Colonic mucosa (tissue), 4 donors: ENCODE data around the gene AP1B1. TPM values are rescaled to one million over a fixed set of nuclear protein-coding genes. Genes with fewer than 3 reads are reported as not detected.
"Not testable (repeated sequence)": the region's sequence is repeated elsewhere in the genome, so short reads cannot be mapped to it uniquely, and the experiment has no call there.

ENCODE experiments used
- DNase-seq: peaks from one replicate; pipeline ENCODE4 v3.0.0-alpha.2; 2020
- H3K27ac ChIP-seq: fragments of 200-600 bp; one replicate; pipeline ENCODE4 v1.8.0; 2021
- H3K27me3 ChIP-seq: fragments of 200-600 bp; one replicate; pipeline ENCODE4 v1.8.0; 2021
- H3K36me3 ChIP-seq: fragments of 200-600 bp; one replicate; pipeline ENCODE4 v1.8.0; 2021
- H3K4me1 ChIP-seq: fragments of 200-600 bp; one replicate; pipeline ENCODE4 v1.8.0; 2021; ENCODE audit warnings: mild to moderate bottlenecking
- H3K4me3 ChIP-seq: fragments of 200-600 bp; one replicate; pipeline ENCODE4 v1.8.0; 2021
- H3K9ac ChIP-seq, 2 donors: one replicate each; pipeline ENCODE4 v1.7.0; 2013; ENCODE audit warnings: control low read depth in 2 of 2, low read depth in 2 of 2, low read length in 2 of 2
- H3K9me3 ChIP-seq: fragments of 200-600 bp; one replicate; pipeline ENCODE4 v1.8.0; 2021
- intact Hi-C: fragments of 100-400 bp; cut with DNase I; formaldehyde crosslinking; loops from one replicate; pipeline ENCODE4 v1.14.1; 2022
- total RNA-seq, 2 donors: library from RNA; stranded (reverse); fragmentation: NEBNext Ultra II Directional in 1 of 2; extraction: Animal tissue kit (Norgen Biotek cat#: 25700) in 1 of 2; gene quantifications; one replicate each; pipeline ENCODE4 v1.2.1, GENCODE V29; 2021
- TF ChIP-seq, protein P1 (sequence below): fragments of 200-600 bp; IDR thresholded peaks from one replicate; pipeline ENCODE4 v1.8.0; 2022; ENCODE audit warnings: antibody characterized with exemption, mild to moderate bottlenecking
- donor health status: healthy.
- donor health status: DM: no; HTN: no; CAD: no.
- donor health status: DM: no; HTN: no; CAD: no.

The AP1B1 gene
- total RNA-seq, 2 donors from 2014 or later, result 90.4 to 120 TPM

DNA sequence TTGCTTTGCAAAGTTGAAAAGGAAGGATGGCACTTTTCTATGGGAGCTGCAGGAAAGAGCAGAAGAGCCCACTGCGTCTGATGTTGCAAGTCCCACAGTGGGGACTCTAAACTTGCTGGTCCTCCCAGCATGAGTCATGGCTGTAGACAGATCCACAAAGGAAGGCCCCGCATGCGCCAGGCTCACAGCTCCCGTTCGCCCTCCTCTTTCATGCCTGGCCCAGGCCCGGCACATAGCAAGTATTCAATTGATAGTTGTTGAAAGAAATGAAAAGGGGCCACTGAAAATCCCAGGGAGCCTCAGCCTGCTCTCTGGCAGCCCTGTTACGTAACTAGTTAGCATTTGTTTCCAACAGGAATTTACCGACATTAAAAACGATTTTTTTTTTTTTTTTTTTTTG is 18.9 kb downstream of the AP1B1 start:
- Histone ChIP-seq H3K4me3 (no peak overlapping the region), H3K4me1 (no peaks in the 10 kb centered on the region), H3K36me3 (peaks cover 6% of the 10 kb centered on the region), H3K9ac (no peak overlapping the region), H3K27me3 (no peaks in the 10 kb centered on the region), H3K9me3 (no peaks in the 10 kb centered on the region), H3K27ac (no peak overlapping the region)
- TF ChIP-seq, protein P1, sequence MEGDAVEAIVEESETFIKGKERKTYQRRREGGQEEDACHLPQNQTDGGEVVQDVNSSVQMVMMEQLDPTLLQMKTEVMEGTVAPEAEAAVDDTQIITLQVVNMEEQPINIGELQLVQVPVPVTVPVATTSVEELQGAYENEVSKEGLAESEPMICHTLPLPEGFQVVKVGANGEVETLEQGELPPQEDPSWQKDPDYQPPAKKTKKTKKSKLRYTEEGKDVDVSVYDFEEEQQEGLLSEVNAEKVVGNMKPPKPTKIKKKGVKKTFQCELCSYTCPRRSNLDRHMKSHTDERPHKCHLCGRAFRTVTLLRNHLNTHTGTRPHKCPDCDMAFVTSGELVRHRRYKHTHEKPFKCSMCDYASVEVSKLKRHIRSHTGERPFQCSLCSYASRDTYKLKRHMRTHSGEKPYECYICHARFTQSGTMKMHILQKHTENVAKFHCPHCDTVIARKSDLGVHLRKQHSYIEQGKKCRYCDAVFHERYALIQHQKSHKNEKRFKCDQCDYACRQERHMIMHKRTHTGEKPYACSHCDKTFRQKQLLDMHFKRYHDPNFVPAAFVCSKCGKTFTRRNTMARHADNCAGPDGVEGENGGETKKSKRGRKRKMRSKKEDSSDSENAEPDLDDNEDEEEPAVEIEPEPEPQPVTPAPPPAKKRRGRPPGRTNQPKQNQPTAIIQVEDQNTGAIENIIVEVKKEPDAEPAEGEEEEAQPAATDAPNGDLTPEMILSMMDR, result no peak
- no peak for DNase-seq
- intact Hi-C loops, result no loop called here

DNA sequence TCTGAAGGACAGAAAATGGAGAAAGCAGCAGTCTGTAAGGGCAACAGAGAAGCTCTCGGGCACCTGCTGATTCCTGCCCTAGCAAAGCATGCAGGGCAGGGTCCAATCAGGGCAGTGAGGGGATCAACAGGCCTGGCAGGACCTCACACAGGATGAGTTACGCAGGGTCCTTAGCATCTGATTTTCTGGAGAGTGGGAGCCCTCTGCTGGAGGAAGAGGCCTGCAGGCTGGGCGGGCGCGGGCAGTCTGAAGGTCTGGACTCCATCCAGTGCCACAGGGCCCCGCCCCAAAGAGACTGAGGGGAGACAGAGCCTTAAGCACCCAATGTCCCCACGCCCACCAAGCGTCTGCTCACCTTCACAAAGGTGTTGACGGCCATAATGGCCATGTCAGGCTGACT is 28.9 kb downstream of the AP1B1 start:
- TF ChIP-seq, protein P1, result peak; percentile 40
- Histone ChIP-seq H3K9me3 (no peaks in the 10 kb centered on the region), H3K4me1 (no peaks in the 10 kb centered on the region), H3K27me3 (no peaks in the 10 kb centered on the region), H3K4me3 (no peak overlapping the region), H3K36me3 (peaks cover 34% of the 10 kb centered on the region), H3K27ac (no peak overlapping the region), H3K9ac (no peak overlapping the region)
- peak; percentile 59 for DNase-seq
- intact Hi-C loops, result no loop called here

- DNase-seq, H3K4me1 ChIP-seq, H3K4me3 ChIP-seq, H3K9me3 ChIP-seq, H3K9ac ChIP-seq, H3K27me3 ChIP-seq, H3K27ac ChIP-seq, intact Hi-C loops: not testable (repeated sequence)
- peaks cover 34% of the 10 kb centered on the region for H3K36me3 ChIP-seq
These were observed 31.0 kb downstream of the AP1B1 start for GRCh38 chr22:29357193-29357890.

GRCh38 chr22:29353860-29354259 is 34.5 kb downstream of the AP1B1 start:
- peaks cover 28% of the 10 kb centered on the region for H3K36me3 ChIP-seq
- H3K27me3 ChIP-seq, result no peaks in the 10 kb centered on the region
- no peak for DNase-seq
- H3K4me3 ChIP-seq, result no peak overlapping the region
- H3K27ac ChIP-seq, result no peak overlapping the region
- TF ChIP-seq, protein P1, result no peak
- H3K9me3 ChIP-seq, result no peaks in the 10 kb centered on the region
- intact Hi-C loops, result no loop called here
- no peak overlapping the region for H3K9ac ChIP-seq
- H3K4me1 ChIP-seq, result no peaks in the 10 kb centered on the region

DNA sequence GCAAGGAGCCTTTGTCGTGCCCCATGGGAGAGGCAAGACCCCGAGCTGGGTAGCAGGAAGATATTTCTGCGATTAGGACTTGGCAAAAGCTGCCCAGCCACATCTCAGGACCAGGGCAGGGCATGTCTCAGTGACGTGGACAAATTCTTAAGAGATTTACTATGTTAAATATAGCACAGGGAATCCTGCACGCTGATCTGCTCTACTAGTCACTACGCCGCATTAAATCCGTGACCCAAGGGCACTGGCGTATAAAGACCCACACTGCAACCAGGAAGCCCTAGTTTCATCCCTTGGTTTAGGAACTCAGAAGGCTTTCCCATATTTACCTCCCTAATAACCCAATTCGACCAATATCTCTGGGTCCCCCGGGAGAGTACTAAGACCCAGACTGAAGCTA is 35.1 kb downstream of the AP1B1 start:
- no peak overlapping the region for H3K4me3 ChIP-seq
- H3K27ac ChIP-seq, result no peak overlapping the region
- TF ChIP-seq, protein P1, result no peak
- no peak overlapping the region for H3K9ac ChIP-seq
- no peaks in the 10 kb centered on the region for H3K4me1 ChIP-seq
- no peaks in the 10 kb centered on the region for H3K9me3 ChIP-seq
- H3K36me3 ChIP-seq, result peaks cover 22% of the 10 kb centered on the region
- H3K27me3 ChIP-seq, result no peaks in the 10 kb centered on the region
- DNase-seq, result no peak
- intact Hi-C loops, result no loop called here

GRCh38 chr22:29352778-29353177 is 35.6 kb downstream of the AP1B1 start:
- H3K4me1 ChIP-seq, result no peaks in the 10 kb centered on the region
- TF ChIP-seq, protein P1, result no peak
- intact Hi-C loops, result no loop called here
- no peak overlapping the region for H3K4me3 ChIP-seq
- H3K27ac ChIP-seq, result no peak overlapping the region
- H3K9me3 ChIP-seq, result no peaks in the 10 kb centered on the region
- H3K36me3 ChIP-seq, result peaks cover 19% of the 10 kb centered on the region
- H3K9ac ChIP-seq, result no peak overlapping the region
- no peak for DNase-seq
- no peaks in the 10 kb centered on the region for H3K27me3 ChIP-seq
